Tibial artery (tissue), 4 donors: ENCODE measurements around the gene TIFAB.

Experiments
- DNase-seq, 2 donors: peaks; one replicate each; pipeline ENCODE4 v3.0.0-alpha.2; 2019
- H3K27ac ChIP-seq, 2 donors: fragments of 200-600 bp; sonication (generic) in 1 of 2; 1 replicate in 1 of 2; 2 replicates in 1 of 2; pipeline ENCODE4 v1.5.1; 2018 to 2019; ENCODE audit warnings: mild to moderate bottlenecking in 1 of 2
- H3K27me3 ChIP-seq, 2 donors: fragments of 200-600 bp; sonication (generic) in 1 of 2; one replicate each; pipeline versions ENCODE4 v1.5.1 to v1.6.0; 2016 to 2019
- H3K36me3 ChIP-seq, 3 donors: fragments of 200-600 bp; sonication (generic) in 2 of 3; one replicate each; pipeline ENCODE4 v1.5.1; 2016 to 2019; ENCODE audit warnings: mild to moderate bottlenecking in 2 of 3
- H3K4me1 ChIP-seq, 4 donors: fragments of 200-600 bp; sonication (generic) in 2 of 4; 1 replicate in 3 of 4; 2 replicates in 1 of 4; pipeline ENCODE4 v1.5.1; 2016 to 2019
- H3K4me3 ChIP-seq, 2 donors: fragments of 200-600 bp; sonication (generic) in 1 of 2; 1 replicate in 1 of 2; 2 replicates in 1 of 2; pipeline ENCODE4 v1.5.1; 2018 to 2019; ENCODE audit warnings: mild to moderate bottlenecking in 2 of 2
- H3K9me3 ChIP-seq, 3 donors: fragments of 200-600 bp; sonication (generic) in 1 of 3; one replicate each; pipeline ENCODE4 v1.5.1; 2016 to 2019
- intact Hi-C: fragments of 100-400 bp; cut with DNase I; formaldehyde crosslinking; loops from one replicate; pipeline ENCODE4 v1.15.0; 2023; ENCODE audit warnings: low total_unique reads
- TF ChIP-seq, protein P1 (sequence below), 2 experiments: fragments of 200-600 bp in 1 of 2; fragments of 450-650 bp in 1 of 2; IDR thresholded peaks; one replicate each; pipeline ENCODE4 v1.5.1; 2017 to 2019; ENCODE audit warnings: antibody characterized with exemption in 2 of 2, mild to moderate bottlenecking in 1 of 2, moderate library complexity in 1 of 2

The TIFAB gene

DNA sequence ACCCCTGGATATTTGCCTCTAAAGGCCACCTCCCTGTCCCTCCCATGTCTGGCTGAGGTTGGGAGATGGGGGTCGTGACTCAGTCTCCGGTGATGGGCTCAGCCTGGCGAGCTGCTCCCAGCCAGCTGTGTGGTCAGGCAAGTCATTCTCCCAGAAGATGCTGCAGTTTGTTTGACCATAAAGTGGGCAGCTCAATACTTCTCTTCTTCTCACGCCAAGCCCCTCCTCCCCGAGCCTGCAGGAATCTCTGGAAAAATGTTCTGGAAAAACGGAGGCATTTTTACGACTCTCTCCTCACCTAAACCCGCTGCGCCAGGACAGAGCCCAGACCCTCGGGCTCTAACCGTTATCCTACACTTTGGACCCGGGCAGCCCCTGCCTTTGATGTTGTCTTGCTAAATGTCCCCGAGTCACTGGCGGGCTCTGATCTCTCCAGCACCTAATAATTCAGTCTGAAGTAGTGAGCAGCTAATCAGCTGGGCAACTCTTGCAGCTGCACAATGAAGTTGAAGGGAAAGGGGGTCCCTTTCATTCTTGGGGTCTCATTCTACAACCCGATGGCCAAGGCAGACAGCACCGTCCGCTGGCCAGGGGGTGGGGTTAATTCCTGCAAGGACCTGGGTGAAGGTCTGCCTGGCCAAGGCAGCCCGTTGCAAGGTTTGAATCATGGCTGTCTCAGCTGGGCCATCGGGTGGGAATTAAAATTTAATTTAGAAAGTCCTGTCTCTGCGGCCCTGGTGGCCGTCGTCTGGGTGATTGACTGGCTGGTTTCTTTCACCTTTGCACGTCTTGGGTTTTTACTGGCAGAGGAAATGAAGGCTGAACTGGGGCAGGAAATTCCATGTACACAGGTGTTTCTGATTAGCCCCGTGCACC is 17.3 kb downstream of the TIFAB start:
- no peak for DNase-seq
- Histone ChIP-seq H3K4me1 (peaks cover 0 to 10% (median 2%) of the 10 kb centered on the region in 4 donors), H3K4me3 (no peak overlapping the region), H3K27ac (no peak overlapping the region), H3K9me3 (no peaks in the 10 kb centered on the region), H3K36me3 (no peaks in the 10 kb centered on the region), H3K27me3 (peaks cover 0 to 24% of the 10 kb centered on the region in 2 donors)
- TF ChIP-seq, protein P1, sequence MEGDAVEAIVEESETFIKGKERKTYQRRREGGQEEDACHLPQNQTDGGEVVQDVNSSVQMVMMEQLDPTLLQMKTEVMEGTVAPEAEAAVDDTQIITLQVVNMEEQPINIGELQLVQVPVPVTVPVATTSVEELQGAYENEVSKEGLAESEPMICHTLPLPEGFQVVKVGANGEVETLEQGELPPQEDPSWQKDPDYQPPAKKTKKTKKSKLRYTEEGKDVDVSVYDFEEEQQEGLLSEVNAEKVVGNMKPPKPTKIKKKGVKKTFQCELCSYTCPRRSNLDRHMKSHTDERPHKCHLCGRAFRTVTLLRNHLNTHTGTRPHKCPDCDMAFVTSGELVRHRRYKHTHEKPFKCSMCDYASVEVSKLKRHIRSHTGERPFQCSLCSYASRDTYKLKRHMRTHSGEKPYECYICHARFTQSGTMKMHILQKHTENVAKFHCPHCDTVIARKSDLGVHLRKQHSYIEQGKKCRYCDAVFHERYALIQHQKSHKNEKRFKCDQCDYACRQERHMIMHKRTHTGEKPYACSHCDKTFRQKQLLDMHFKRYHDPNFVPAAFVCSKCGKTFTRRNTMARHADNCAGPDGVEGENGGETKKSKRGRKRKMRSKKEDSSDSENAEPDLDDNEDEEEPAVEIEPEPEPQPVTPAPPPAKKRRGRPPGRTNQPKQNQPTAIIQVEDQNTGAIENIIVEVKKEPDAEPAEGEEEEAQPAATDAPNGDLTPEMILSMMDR (IDR thresholded peaks at IDR 0.05) = no peak
- intact Hi-C loops = no loop called here

DNA sequence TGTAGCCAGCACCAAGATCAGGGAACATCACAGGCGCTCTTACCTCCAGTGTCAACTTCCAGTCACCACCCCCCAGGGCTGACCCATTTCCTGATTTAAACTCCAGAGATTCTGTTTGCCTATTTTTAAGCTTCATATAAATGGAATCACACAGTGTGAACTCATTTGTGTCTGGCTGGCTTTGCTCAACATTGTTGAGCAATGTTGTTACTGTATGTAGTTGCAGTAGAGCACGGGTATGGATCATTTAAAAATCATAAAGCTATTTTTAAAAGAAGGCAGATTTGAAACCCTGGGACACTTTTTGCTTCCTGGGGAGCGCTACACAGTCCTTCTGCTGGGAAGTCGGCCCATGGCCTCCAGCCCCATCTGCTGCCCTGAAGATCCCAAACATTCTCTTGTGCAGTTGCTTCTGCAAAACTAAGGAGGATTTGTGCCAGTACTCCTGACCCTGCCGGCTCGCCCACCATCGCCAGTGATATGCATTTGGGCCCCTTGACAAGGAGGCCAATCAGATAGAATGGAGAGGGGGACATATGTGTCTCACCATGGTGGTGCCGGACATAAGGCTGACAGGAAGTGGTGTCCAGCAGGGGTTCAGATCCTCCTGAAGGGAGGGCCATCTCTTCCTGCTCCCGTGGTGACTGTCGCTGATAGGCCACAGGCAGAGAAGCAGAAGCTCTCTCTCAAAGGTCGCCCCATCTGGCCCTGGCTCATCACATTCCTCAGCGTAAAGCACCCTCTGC is 18.3 kb downstream of the TIFAB start:
- intact Hi-C loops = no loop called here
- Histone ChIP-seq H3K36me3 (no peaks in the 10 kb centered on the region), H3K4me3 (no peak overlapping the region), H3K27ac (no peak overlapping the region), H3K27me3 (peaks cover 0 to 24% of the 10 kb centered on the region in 2 donors), H3K9me3 (peaks cover 0 to under 1% (median 0%) of the 10 kb centered on the region in 3 donors), H3K4me1 (peaks cover 0 to 13% (median 2%) of the 10 kb centered on the region in 4 donors)
- TF ChIP-seq, protein P1 (IDR thresholded peaks at IDR 0.05) = no peak
- no peak for DNase-seq

DNA sequence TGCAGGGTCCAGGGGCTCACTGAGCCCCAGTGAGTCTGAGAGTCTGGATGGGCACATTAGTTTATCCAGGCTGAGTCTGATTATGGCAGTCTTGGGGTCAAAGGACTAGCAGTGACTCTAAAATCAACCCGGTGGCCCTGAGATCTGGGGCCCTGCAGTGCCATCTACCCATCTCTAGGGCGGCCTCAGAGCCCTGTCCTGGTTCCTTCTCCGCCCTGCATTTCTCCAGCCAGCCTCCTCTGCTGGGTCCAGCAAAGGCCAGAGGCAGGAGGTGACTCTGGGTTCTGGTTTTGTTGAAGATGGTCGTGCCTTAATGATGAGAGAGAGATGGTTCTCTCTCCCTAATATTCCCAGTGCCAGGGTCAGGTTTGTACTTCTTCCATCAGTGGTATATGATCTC is 20.0 kb downstream of the TIFAB start:
- Histone ChIP-seq H3K4me1 (peaks cover 0 to 4% (median 0%) of the 10 kb centered on the region in 4 donors), H3K4me3 (no peak overlapping the region), H3K27me3 (peaks cover 0 to 24% of the 10 kb centered on the region in 2 donors), H3K9me3 (peaks cover 0 to 9% (median 2%) of the 10 kb centered on the region in 3 donors), H3K27ac (no peak overlapping the region), H3K36me3 (no peaks in the 10 kb centered on the region)
- TF ChIP-seq, protein P1 (IDR thresholded peaks at IDR 0.05) = no peak
- intact Hi-C loops = no loop called here
- no peak for DNase-seq

DNA sequence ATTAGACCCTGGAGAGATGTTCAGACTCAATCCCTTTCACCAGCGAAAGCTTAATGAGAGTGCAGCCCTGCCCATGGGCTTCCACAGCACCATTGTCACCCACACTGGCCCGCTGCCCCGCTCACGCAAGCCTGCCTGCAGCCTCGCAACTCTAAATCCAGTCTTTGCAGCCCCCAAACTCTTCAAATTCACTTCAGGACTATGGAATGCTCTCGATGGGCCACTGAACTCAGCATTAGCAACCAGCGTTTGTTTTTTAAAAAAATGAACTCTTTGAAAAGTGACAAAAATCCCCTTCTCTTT is 22.1 kb downstream of the TIFAB start:
- Histone ChIP-seq H3K4me1 (peaks cover 0 to 4% (median 0%) of the 10 kb centered on the region in 4 donors), H3K27me3 (peaks cover 0 to 6% of the 10 kb centered on the region in 2 donors), H3K27ac (no peak overlapping the region), H3K4me3 (no peak overlapping the region), H3K36me3 (no peaks in the 10 kb centered on the region), H3K9me3 (peaks cover 0 to 9% (median 2%) of the 10 kb centered on the region in 3 donors)
- TF ChIP-seq, protein P1 (IDR thresholded peaks at IDR 0.05) = no peak
- no peak for DNase-seq
- intact Hi-C loops = no loop called here

DNA sequence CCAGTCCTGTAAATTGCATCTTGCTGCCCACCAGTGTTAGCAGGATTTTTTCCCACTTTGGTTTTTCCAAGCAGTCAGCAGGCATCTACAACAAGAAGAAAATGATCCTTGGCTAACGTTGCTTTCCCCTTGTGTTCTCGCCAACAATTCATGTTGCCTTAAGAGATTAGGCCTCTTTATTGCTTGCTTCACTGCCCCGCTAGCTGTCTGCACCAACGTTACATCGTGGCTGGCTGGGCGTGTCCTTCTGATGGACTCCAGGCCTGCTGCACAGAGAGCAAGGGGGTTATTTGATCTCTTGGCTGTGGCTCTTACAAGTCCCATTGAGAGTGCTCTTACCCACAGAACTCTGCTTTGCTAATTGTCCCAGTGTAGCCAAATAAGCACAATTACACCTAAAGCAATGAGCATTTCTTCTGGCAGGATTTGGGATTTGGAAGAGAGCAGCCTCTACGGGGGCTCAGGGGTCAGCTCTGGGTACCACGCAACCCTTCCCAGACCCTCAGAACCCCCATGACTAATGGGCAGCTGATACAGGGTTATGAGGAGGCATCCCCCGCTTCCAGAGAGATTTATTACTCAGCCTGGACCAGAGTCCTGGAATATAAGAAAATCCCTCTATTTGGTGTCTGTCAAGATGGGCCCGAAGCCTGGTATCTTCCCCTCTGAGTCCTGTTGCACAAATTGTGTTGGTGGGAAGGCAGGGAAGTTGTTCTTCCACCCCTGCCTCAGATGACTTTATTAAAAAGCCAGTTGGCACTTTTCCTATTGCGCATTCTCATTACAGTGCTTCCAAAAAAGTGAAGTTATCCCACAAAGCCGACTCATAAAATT is 22.6 kb downstream of the TIFAB start:
- H3K27ac ChIP-seq = no peak overlapping the region
- no peak for DNase-seq
- no peak overlapping the region for H3K4me3 ChIP-seq

More for the DNA sequence above, 22.6 kb downstream of the TIFAB start:
- H3K27me3 ChIP-seq = peaks cover 0 to 2% of the 10 kb centered on the region in 2 donors
- H3K4me1 ChIP-seq = peaks cover 0 to 4% (median 0%) of the 10 kb centered on the region in 4 donors
- H3K9me3 ChIP-seq = peaks cover 0 to 9% (median 2%) of the 10 kb centered on the region in 3 donors
- intact Hi-C loops = no loop called here
- TF ChIP-seq, protein P1 (IDR thresholded peaks at IDR 0.05) = no peak
- H3K36me3 ChIP-seq = no peaks in the 10 kb centered on the region
